ENCODE results near the gene TMEM117. TPM values are rescaled to one million over a fixed set of nuclear protein-coding genes. Genes with fewer than 3 reads are reported as not detected.

Gene TMEM117
- total RNA-seq, 1 donor from 2014 or later: 0.43 TPM

DNA sequence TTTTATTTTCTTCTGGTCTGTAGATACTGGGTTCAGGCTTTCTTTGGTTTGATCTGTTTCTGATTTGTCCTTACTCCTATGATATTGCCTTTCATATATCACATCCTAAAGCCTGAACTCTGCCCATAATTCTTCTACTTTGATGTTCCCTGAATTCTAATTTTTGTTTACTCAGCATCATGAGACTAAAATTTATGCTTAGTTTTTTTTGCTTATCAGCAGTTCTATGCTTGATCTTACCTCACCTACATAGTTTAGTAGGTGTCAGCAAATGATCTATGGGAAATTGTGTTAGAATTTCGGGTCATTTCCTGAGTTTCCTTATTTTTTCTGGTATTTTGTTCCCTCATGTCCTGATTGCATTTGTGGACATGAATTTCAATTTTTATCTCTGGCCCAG lies 94.2 kb downstream of the TMEM117 start:
- Histone ChIP-seq H3K27ac (no peak overlapping the region), H3K9me3 (peaks cover 0 to 21% of the 10 kb centered on the region in 2 donors), H3K36me3 (no peaks in the 10 kb centered on the region), H3K4me1 (no peaks in the 10 kb centered on the region), H3K4me3 (no peak overlapping the region), H3K27me3 (no peaks in the 10 kb centered on the region)
- DNase-seq (ENCODE audit: low spot score in 2 of 2): no peak
- intact Hi-C loops (cut with DNase I): no loop called here
- TF ChIP-seq, protein P1, sequence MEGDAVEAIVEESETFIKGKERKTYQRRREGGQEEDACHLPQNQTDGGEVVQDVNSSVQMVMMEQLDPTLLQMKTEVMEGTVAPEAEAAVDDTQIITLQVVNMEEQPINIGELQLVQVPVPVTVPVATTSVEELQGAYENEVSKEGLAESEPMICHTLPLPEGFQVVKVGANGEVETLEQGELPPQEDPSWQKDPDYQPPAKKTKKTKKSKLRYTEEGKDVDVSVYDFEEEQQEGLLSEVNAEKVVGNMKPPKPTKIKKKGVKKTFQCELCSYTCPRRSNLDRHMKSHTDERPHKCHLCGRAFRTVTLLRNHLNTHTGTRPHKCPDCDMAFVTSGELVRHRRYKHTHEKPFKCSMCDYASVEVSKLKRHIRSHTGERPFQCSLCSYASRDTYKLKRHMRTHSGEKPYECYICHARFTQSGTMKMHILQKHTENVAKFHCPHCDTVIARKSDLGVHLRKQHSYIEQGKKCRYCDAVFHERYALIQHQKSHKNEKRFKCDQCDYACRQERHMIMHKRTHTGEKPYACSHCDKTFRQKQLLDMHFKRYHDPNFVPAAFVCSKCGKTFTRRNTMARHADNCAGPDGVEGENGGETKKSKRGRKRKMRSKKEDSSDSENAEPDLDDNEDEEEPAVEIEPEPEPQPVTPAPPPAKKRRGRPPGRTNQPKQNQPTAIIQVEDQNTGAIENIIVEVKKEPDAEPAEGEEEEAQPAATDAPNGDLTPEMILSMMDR (IDR thresholded peaks at IDR 0.05): no peak

DNA sequence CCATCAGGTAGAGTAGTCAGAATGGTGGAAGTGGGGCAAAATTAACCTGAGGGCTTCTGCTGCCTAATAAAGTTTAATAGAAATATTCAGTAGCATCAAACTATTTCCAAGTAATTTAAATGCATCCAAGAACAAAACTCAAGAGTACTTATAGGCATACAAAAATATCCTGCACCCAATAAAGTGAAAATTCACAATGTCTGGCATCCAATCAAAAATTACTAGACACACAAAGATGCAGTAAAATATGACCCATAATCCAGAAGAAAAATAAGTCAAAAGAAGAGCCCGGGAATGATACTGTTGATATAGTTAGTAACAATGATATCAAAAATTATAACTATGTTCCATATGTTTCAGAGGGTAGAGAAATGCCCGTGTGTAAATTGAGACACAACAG lies 95.3 kb downstream of the TMEM117 start:
- H3K4me1 ChIP-seq: no peaks in the 10 kb centered on the region
- H3K27ac ChIP-seq: no peak overlapping the region
- TF ChIP-seq, protein P1 (IDR thresholded peaks at IDR 0.05): no peak
- H3K36me3 ChIP-seq: no peaks in the 10 kb centered on the region
- H3K9me3 ChIP-seq: peaks cover 0 to 21% of the 10 kb centered on the region in 2 donors
- no peaks in the 10 kb centered on the region for H3K27me3 ChIP-seq
- DNase-seq (ENCODE audit: low spot score in 2 of 2): no peak
- intact Hi-C loops (cut with DNase I): no loop called here
- H3K4me3 ChIP-seq: no peak overlapping the region

DNA sequence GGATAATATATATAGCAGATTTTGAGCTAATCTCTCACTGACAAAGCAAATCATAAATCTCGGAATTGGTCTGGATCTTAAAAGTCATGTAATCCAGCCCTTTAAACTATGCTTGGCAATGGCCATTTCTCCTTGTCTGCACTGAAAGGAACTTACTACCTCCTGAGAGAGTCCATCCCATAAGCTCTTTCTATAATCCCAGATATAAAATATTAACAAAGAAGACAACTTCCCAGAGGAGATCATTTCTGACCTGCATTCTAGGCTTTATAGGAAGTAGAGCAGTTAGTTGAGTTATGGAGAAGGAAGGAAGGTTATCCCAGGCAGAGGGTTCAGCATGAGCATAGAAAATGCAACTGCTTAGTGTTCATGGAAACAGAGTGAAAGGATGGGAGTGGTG lies 99.7 kb downstream of the TMEM117 start:
- Histone ChIP-seq H3K4me3 (no peak overlapping the region), H3K9me3 (peaks cover 0 to 15% of the 10 kb centered on the region in 2 donors), H3K36me3 (no peaks in the 10 kb centered on the region), H3K27ac (no peak overlapping the region), H3K27me3 (no peaks in the 10 kb centered on the region), H3K4me1 (no peaks in the 10 kb centered on the region)
- TF ChIP-seq, protein P1 (IDR thresholded peaks at IDR 0.05): no peak
- intact Hi-C loops (cut with DNase I): no loop called here
- no peak for DNase-seq (ENCODE audit: low spot score in 2 of 2)

DNA sequence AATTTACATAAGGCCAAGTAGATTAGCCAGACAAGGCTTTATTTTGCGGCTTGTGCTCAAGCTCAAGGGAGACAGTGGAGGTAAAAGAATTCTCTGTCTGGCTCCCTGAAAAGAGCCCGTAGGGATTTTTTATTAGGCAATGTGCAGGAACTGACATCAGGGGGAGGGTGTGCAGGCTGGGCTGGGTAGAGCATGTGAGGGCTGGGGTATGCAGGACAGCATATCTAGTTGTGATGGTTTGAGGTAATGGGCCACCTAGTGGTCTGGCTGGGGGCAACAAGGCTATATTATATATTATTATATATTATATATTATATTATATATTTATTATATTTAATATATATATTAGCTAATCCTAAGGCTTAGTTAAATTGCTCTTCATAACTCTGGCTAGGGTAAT lies 102.1 kb downstream of the TMEM117 start:
- TF ChIP-seq, protein P1 (IDR thresholded peaks at IDR 0.05): no peak
- Histone ChIP-seq H3K27me3 (no peaks in the 10 kb centered on the region), H3K36me3 (no peaks in the 10 kb centered on the region), H3K4me3 (no peak overlapping the region), H3K9me3 (no peaks in the 10 kb centered on the region), H3K27ac (no peak overlapping the region), H3K4me1 (no peaks in the 10 kb centered on the region)
- DNase-seq (ENCODE audit: low spot score in 2 of 2): no peak
- intact Hi-C loops (cut with DNase I): no loop called here

DNA sequence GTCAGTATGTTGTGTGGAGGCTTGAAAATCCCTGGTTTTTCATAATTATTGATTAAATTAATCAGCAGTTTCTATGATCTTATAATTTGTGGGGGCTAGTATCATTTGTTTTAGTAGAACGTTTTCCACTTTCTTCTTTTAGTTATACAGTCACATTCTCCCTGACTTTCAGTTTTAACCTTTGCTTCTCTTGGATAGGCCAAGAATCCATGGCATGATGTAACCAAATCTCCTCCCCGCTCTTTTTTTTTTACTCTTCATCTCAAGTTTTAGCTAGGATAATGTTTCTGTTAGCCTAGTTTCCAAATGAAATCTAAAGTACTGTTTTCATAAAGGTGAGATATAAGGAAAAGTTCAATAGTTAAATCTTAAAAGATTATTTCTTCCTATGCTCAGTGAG lies 106.5 kb downstream of the TMEM117 start:
- H3K27me3 ChIP-seq: no peaks in the 10 kb centered on the region
- no peak overlapping the region for H3K27ac ChIP-seq
- no peaks in the 10 kb centered on the region for H3K9me3 ChIP-seq
- no peak for DNase-seq (ENCODE audit: low spot score in 2 of 2)
- H3K4me3 ChIP-seq: no peak overlapping the region
- TF ChIP-seq, protein P1 (IDR thresholded peaks at IDR 0.05): no peak
- H3K36me3 ChIP-seq: no peaks in the 10 kb centered on the region
- H3K4me1 ChIP-seq: no peaks in the 10 kb centered on the region
- intact Hi-C loops (cut with DNase I): no loop called here

DNA sequence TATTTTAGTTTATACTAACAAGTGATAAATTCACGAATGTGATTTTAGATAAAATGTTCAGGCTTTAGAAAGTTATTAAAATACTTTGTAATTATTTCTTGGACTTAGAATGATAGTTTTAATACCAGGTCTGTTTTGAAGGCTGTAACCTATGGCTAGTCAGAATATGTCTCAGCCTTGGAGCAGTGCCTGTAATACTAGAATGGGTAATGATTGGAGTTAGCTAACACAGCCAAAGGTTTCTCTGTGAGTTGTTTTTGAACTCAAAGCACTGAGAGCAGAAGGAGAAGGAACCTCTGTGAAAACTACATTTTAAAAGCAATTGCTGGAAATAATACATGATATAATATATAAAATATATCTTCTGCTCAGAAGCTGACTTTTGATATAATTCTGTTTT lies 110.1 kb downstream of the TMEM117 start:
- no peaks in the 10 kb centered on the region for H3K9me3 ChIP-seq
- DNase-seq (ENCODE audit: low spot score in 2 of 2): no peak
- TF ChIP-seq, protein P1 (IDR thresholded peaks at IDR 0.05): no peak
- H3K4me1 ChIP-seq: no peaks in the 10 kb centered on the region
- H3K27ac ChIP-seq: no peak overlapping the region
- no peaks in the 10 kb centered on the region for H3K36me3 ChIP-seq
- no peaks in the 10 kb centered on the region for H3K27me3 ChIP-seq
- no peak overlapping the region for H3K4me3 ChIP-seq
- intact Hi-C loops (cut with DNase I): no loop called here

Measured in ascending aorta (tissue), 2 donors.